22Rv1 (cell line): ENCODE data around the gene CST6.

Source experiments
- H3K27ac ChIP-seq: fragments of 450-650 bp; 2 replicates; pipeline ENCODE4 v1.5.1; 2017
- ZFX ChIP-seq: fragments of 450-650 bp; IDR thresholded peaks from 2 replicates; pipeline ENCODE4 v1.6.1; 2017; ENCODE audit warnings: antibody characterized with exemption, borderline replicate concordance
- TF ChIP-seq, protein P1 (sequence below): fragments of 450-650 bp; IDR thresholded peaks from 2 replicates; pipeline ENCODE4 v1.5.1; 2017; ENCODE audit warnings: mild to moderate bottlenecking

Gene CST6

DNA sequence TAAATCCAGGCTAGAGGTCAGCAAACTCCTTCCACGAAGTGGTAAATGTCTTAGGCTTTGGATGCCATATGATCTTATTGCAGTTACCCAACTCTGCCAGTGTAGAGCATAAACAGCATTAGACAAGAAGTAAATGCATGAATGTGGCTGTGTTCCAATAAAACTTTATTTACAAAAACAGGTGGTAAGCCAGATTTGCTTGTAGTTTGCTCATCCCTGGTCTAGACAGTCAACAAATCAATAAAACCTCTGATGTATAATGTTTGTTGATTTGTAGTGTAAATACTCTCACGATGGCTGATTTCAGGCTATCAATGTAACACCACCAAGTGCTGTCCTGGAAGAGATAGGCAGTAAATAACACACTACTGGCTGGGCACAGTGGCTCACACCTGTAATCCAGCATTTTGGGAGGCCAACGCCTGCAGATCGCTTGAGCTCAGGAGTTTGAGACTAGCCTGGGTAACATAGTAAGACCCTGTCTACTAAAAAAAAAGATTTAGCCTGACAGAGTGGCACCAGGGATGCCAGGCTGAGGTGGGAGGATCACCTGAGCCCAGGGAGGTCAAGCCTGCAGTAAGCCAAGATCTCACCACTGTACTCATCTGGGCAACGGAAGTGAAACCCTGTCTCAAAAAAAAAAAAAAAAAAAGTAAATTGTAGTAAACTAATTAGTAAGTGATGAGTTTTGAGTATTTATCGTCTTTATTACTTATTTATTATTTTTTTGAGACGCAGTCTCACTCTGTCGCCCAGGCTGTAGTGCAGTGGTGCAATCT, 21.3 kb downstream of the CST6 start:
- TF ChIP-seq, protein P1, sequence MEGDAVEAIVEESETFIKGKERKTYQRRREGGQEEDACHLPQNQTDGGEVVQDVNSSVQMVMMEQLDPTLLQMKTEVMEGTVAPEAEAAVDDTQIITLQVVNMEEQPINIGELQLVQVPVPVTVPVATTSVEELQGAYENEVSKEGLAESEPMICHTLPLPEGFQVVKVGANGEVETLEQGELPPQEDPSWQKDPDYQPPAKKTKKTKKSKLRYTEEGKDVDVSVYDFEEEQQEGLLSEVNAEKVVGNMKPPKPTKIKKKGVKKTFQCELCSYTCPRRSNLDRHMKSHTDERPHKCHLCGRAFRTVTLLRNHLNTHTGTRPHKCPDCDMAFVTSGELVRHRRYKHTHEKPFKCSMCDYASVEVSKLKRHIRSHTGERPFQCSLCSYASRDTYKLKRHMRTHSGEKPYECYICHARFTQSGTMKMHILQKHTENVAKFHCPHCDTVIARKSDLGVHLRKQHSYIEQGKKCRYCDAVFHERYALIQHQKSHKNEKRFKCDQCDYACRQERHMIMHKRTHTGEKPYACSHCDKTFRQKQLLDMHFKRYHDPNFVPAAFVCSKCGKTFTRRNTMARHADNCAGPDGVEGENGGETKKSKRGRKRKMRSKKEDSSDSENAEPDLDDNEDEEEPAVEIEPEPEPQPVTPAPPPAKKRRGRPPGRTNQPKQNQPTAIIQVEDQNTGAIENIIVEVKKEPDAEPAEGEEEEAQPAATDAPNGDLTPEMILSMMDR: no peak
- TF ChIP-seq ZFX: no peak
- H3K27ac ChIP-seq: no peak overlapping the region

DNA sequence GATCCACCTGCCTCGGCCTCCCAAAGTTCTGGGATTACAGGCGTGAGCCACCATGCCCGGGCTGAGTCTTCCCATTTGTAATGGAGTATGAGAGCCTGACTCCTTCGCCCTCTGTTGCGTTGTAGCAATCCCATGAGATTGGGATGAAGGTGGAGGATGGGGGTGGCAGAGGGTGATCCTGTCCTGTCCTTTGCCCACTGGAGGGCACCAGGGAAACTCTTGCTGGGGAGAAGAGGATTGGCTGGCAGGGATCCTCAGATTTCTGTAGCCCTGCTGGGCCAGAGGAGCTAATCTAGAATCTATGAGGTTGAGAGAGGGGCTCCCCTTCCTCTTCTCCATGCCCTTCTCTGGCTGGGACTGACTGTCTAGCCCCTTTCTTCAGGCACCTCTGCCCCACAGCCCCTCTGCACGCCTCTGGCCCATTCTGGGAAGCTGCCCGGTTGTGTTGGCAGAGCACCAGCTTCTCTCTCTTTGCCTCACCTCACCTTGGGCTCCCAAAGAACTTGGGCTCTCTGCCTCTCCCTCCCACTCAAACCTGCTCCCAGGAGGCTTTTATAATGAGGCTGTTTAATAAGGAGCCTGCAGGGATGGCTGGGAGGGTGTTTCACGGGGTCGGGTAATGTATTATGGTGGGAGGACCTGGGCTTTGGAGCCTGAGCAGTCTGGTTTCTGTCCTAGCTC, 24.0 kb downstream of the CST6 start:
- H3K27ac ChIP-seq: no peak overlapping the region
- TF ChIP-seq, protein P1: no peak
- no peak for TF ChIP-seq ZFX

DNA sequence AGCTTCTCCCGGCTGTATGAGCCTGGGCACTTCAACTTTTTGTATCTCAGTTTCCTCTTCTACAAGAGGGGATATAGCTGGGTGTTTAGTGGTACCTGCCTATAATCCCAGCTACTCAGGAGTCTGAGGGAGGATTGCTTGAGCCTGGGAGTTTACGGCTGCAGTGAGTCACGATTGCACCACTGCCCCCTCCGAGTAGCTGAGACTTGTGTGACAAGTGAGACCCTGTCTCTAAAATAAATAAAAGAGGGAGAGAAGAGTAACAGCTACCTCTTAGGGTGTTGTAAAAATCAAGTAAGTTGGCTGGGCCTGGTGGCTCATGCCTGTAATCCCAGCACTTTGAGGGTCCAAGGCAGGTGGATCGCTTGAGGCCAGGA, 24.5 kb downstream of the CST6 start:
- TF ChIP-seq, protein P1: no peak
- no peak for TF ChIP-seq ZFX
- no peak overlapping the region for H3K27ac ChIP-seq

DNA sequence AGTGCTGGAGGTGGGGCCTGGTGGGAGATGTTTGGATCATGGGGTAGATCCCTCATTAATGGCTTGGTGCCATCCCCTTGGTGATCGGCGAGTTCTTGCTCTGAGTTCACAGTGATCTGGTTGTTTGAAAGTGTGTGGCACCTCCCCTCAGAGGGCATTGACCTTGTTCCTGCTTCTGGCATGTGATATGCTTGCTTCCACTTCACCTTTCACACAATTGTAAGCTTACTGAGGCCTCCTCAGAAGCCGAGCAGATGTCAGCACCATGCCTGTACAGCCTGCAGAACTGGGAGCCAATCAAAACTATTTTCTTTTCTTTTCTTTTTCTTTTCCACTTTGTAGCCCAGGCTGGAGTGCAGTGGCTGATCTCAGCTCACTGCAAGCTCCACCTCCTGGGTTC, 25.5 kb downstream of the CST6 start:
- no peak for TF ChIP-seq ZFX
- TF ChIP-seq, protein P1: no peak

DNA sequence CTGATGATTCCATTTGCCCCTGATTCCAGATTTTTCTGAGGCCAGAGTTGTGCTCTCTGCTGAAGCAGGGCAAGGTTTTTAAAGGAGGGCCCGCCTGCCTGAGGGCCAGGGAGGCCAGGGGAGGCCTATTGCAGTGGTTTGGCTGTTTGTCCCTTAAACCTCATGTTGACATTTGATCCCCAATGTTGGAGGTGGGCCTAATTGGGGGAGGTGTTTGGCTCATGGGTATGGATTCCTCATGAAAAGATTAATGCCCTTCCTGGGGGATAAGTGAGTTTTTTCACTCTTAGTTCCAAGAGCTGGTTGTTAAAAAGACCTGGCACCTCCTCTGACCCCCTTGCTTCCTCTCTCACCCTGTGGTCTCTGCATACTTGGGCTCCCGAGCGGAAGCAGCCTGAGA, 28.0 kb downstream of the CST6 start:
- TF ChIP-seq ZFX: no peak
- TF ChIP-seq, protein P1: no peak
- H3K27ac ChIP-seq: no peak overlapping the region

More for the DNA sequence above, 25.5 kb downstream of the CST6 start:
- H3K27ac ChIP-seq: no peak overlapping the region

DNA sequence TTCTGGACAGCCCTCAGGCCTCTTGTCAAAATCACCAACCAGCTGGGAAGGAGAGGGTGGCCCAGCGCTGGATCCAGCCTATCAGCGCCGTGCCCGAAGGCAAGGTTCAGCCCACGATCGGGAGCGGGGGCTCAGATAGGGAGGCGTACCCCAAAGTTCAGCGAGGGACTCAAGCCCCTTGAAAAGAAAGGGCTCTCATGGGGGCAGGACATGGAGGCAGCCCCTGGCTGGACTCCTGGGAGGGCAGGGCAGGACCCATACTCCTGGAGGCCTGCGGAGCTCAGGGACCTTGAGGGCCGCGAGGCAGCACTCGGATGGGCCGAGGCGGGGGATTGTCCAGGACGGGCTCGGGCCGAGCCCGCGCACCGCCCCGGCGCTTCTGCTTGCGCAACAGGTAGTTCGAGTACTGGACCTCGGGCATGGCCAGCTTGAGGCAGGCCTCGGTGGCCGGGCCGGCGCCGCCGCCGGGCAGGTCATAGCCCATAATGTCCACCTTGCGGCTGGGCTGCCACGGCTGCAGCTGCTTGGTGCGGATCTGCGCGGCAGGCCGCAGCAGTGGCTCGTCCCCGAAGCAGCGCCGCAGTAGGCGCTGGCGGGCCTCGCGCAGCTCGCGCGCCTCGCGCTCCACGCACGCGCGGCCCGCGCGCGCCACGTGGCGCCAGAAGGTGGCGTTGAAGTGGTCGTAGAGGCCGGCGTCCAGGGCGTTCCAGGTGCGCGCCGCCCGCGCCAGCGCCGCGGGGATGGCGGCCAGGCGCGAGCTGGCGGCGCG, 30.6 kb downstream of the CST6 start:
- TF ChIP-seq, protein P1: no peak
- no peak for TF ChIP-seq ZFX
- H3K27ac ChIP-seq: no peak overlapping the region
